Measurements from ENCODE around the gene CNDP2.
A peak's percentile ranks its signal among the peaks of the same experiment; 100 is the strongest.
"Not testable (repeated sequence)": the region's sequence is repeated elsewhere in the genome, so short reads cannot be mapped to it uniquely, and the experiment has no call there.

Gene CNDP2

GRCh38 chr18:74541703-74542555 lies 45.8 kb downstream of the CNDP2 start:
- no peak for DNase-seq

- no peak for DNase-seq
These were observed 48.7 kb downstream of the CNDP2 start for GRCh38 chr18:74544898-74545297.

- no peak for DNase-seq
These were observed 49.8 kb downstream of the CNDP2 start for GRCh38 chr18:74546007-74546406.

GRCh38 chr18:74546751-74547530 lies 50.8 kb downstream of the CNDP2 start:
- no peak for DNase-seq

- DNase-seq: no peak
These were observed 51.7 kb downstream of the CNDP2 start for GRCh38 chr18:74547860-74548259.

GRCh38 chr18:74549591-74550104 lies 53.5 kb downstream of the CNDP2 start:
- DNase-seq: no peak

- no peak for DNase-seq
These were observed 54.7 kb downstream of the CNDP2 start for GRCh38 chr18:74550886-74551285.

- DNase-seq: no peak
These were observed 55.3 kb downstream of the CNDP2 start for GRCh38 chr18:74551452-74551851.

- DNase-seq: peak; percentile 51
These were observed 55.9 kb downstream of the CNDP2 start for GRCh38 chr18:74551936-74552555.

GRCh38 chr18:74556126-74556525 lies 60.0 kb downstream of the CNDP2 start:
- DNase-seq: no peak

GRCh38 chr18:74558096-74558495 lies 61.9 kb downstream of the CNDP2 start:
- no peak for DNase-seq

GRCh38 chr18:74562131-74562730 lies 66.1 kb downstream of the CNDP2 start:
- no peak for DNase-seq

- DNase-seq: no peak
These were observed 66.6 kb downstream of the CNDP2 start for GRCh38 chr18:74562775-74563174.

GRCh38 chr18:74563999-74564398 lies 67.8 kb downstream of the CNDP2 start:
- no peak for DNase-seq

GRCh38 chr18:74565164-74565563 lies 69.0 kb downstream of the CNDP2 start:
- not testable (repeated sequence) for DNase-seq

GRCh38 chr18:74565993-74566392 lies 69.8 kb downstream of the CNDP2 start:
- not testable (repeated sequence) for DNase-seq

GRCh38 chr18:74567822-74568221 lies 71.7 kb downstream of the CNDP2 start:
- DNase-seq: no peak

GRCh38 chr18:74569401-74569800 lies 73.2 kb downstream of the CNDP2 start:
- no peak for DNase-seq

- DNase-seq: no peak
These were observed 74.1 kb downstream of the CNDP2 start for GRCh38 chr18:74570266-74570665.

GRCh38 chr18:74571895-74572680 lies 75.9 kb downstream of the CNDP2 start:
- DNase-seq: no peak

- no peak for DNase-seq
These were observed 76.9 kb downstream of the CNDP2 start for GRCh38 chr18:74573053-74573452.
